IPS-20b (cell line): ENCODE measurements around the gene MYO1G.

Source experiments
- H3K27ac ChIP-seq: one replicate; pipeline ENCODE4 v1.5.1; 2013; ENCODE audit warnings: low read length
- H3K27me3 ChIP-seq: 2 replicates; pipeline ENCODE4 v1.6.1; 2013; ENCODE audit warnings: mild to moderate bottlenecking, low read length, inconsistent platforms; ENCODE audit not compliant: insufficient read depth
- H3K36me3 ChIP-seq: 2 replicates; pipeline ENCODE4 v1.6.1; 2013; ENCODE audit warnings: low read depth, mild to moderate bottlenecking, inconsistent platforms, low read length, moderate library complexity; ENCODE audit not compliant: insufficient read depth
- H3K4me1 ChIP-seq: 2 replicates; pipeline ENCODE4 v1.6.1; 2013; ENCODE audit warnings: mild to moderate bottlenecking, control low read depth, inconsistent platforms, low read length, moderate library complexity; ENCODE audit not compliant: insufficient read depth
- H3K4me3 ChIP-seq: 2 replicates; pipeline ENCODE4 v1.5.1; 2013; ENCODE audit warnings: mild to moderate bottlenecking, low read length, inconsistent platforms
- H3K9ac ChIP-seq: 2 replicates; pipeline ENCODE4 v1.6.1; 2013; ENCODE audit warnings: low read depth, mild to moderate bottlenecking, inconsistent platforms, low read length, moderate library complexity
- H3K9me3 ChIP-seq: 2 replicates; pipeline ENCODE4 v1.6.1; 2013; ENCODE audit warnings: mild to moderate bottlenecking, low read depth, low read length, inconsistent platforms; ENCODE audit not compliant: insufficient read depth

MYO1G gene

GRCh38 chr7:44985033-44985695, 6.3 kb upstream of the MYO1G start:
- H3K27ac ChIP-seq = peak overlapping the region; percentile 98
- H3K9me3 ChIP-seq = no peaks in the 10 kb centered on the region
- H3K27me3 ChIP-seq = no peaks in the 10 kb centered on the region
- H3K36me3 ChIP-seq = peaks cover 51% of the 10 kb centered on the region
- H3K9ac ChIP-seq = peak overlapping the region; percentile 100
- H3K4me1 ChIP-seq = peaks cover 10% of the 10 kb centered on the region; the same call in 1 of the 2 replicates
- H3K4me3 ChIP-seq = peak overlapping the region; percentile 100

DNA sequence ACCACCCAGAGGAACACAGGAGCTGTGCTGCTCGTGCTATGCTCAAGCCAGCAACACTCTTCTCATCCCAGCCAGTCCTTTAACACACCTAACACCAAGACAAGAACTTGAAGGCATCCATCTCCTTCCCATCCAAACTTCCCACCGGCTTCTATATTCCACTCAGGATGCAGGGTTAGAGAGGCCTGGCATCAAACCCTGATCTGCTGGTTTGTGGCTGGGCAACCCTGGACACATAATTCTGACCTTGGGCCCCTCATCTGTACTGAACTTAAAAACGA, 5.6 kb upstream of the MYO1G start:
- peaks cover 51% of the 10 kb centered on the region for H3K36me3 ChIP-seq
- H3K27ac ChIP-seq = no peak overlapping the region
- peak overlapping the region; percentile 100 for H3K4me3 ChIP-seq

DNA sequence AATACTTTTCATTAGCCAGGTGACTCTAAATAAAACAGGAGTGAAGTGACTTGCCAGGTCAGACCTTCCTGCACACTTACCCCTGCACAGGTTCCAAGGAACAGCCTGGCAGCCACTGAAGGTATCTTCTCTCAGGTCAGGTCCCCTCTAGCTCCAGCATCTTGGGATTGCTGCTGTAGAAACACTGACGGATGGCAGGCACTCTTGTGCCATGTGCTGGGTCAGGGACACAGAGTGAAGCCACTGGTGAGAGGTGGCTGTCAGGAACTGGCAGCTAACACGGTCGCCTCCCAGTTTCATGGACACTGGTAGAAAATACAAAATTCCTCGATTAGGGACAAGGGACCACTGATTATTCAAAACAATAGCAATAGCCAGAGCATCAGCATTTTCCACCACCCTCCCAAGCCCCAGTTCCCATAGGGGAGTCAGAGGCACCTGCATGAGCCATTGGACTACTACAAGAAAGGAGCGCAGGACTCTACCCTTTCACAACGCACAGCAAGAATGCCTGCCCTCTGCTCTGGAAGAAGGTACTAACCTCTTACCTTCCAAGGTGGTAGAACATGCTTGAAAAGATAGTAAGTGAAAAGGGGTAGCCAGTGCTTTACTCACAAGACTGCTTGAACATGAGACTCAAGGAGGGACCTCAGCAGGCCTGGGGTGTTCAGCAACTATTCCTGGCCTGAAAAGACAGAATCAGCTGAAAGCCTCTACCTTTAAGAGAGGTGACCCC, 5.1 kb upstream of the MYO1G start:
- H3K9ac ChIP-seq = peak overlapping the region; percentile 100; the same call in 1 of the 2 replicates
- peaks cover 51% of the 10 kb centered on the region for H3K36me3 ChIP-seq
- peaks cover 10% of the 10 kb centered on the region; the same call in 1 of the 2 replicates for H3K4me1 ChIP-seq
- no peaks in the 10 kb centered on the region for H3K27me3 ChIP-seq
- H3K4me3 ChIP-seq = peak overlapping the region; percentile 100; the same call in 1 of the 2 replicates
- no peak overlapping the region for H3K27ac ChIP-seq
- H3K9me3 ChIP-seq = no peaks in the 10 kb centered on the region

More for the DNA sequence above, 5.6 kb upstream of the MYO1G start:
- Histone ChIP-seq H3K9ac (peak overlapping the region; percentile 100; the same call in 1 of the 2 replicates), H3K9me3 (no peaks in the 10 kb centered on the region), H3K27me3 (no peaks in the 10 kb centered on the region), H3K4me1 (peaks cover 10% of the 10 kb centered on the region; the same call in 1 of the 2 replicates)

GRCh38 chr7:44982970-44983369, 4.2 kb upstream of the MYO1G start:
- peaks cover 51% of the 10 kb centered on the region for H3K36me3 ChIP-seq
- H3K4me1 ChIP-seq = peaks cover 10% of the 10 kb centered on the region; the same call in 1 of the 2 replicates
- no peak overlapping the region for H3K27ac ChIP-seq
- H3K9ac ChIP-seq = no peak overlapping the region
- no peaks in the 10 kb centered on the region for H3K9me3 ChIP-seq
- H3K27me3 ChIP-seq = no peaks in the 10 kb centered on the region
- no peak overlapping the region for H3K4me3 ChIP-seq

DNA sequence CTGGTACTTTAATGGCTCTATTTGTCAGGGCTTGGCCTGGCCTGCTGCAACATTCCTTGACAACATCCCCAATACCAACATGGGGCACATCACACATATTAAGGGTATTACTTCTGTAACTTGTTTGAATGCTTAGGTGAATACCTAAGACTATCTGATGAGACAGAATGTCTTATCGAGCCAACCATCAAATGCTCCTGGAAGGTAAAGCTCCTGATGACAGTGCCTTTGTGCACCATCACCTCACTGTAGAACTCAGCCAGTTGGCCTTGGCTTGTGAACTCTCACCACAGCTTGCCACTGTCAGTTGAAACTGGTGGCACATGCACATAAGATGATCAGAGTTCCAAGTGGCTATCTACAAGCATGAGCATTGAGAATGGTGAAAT, 3.7 kb upstream of the MYO1G start:
- H3K36me3 ChIP-seq = peaks cover 51% of the 10 kb centered on the region
- H3K4me3 ChIP-seq = no peak overlapping the region
- no peaks in the 10 kb centered on the region for H3K9me3 ChIP-seq
- H3K27ac ChIP-seq = no peak overlapping the region
- peaks cover 10% of the 10 kb centered on the region; the same call in 1 of the 2 replicates for H3K4me1 ChIP-seq
- H3K27me3 ChIP-seq = no peaks in the 10 kb centered on the region
- H3K9ac ChIP-seq = no peak overlapping the region

- H3K9me3 ChIP-seq = no peaks in the 10 kb centered on the region
- H3K4me1 ChIP-seq = peaks cover 10% of the 10 kb centered on the region; the same call in 1 of the 2 replicates
- peaks cover 51% of the 10 kb centered on the region for H3K36me3 ChIP-seq
- no peak overlapping the region for H3K27ac ChIP-seq
- H3K9ac ChIP-seq = no peak overlapping the region
- H3K27me3 ChIP-seq = no peaks in the 10 kb centered on the region
- no peak overlapping the region for H3K4me3 ChIP-seq
Observed at GRCh38 chr7:44981035-44981706, 2.4 kb upstream of the MYO1G start.

DNA sequence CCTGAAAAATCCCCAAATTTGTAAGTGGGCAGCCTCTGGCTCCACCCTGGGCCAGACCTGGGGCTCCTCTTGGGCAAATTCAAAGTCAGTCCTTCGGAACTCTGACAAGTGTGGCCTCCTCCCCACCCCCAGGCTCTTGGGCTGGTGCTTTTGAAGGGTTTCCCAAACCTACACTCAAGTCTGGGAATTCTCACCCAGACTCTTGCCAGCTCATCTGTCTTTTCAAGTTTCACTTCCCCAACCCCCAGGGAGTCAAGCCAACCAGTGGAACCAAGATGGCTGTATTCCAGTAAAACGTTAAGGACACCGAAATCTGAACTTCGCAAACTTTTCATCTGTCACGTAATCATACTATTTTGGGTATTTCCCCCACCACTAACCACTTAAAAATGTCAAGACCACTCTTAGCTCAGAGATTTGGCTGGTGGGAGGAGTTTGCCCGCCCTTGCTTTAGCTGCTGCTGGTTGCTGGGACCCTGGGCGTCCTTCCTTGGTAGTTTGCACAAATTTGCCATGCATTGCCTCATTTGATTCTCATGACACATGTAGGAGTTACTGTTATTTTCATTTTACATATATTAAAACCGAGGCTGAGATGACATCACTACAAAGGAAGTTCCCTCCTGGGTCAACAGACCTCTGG, 1.7 kb upstream of the MYO1G start:
- no peaks in the 10 kb centered on the region for H3K27me3 ChIP-seq
- peaks cover 8% of the 10 kb centered on the region; the same call in 1 of the 2 replicates for H3K4me1 ChIP-seq
- no peaks in the 10 kb centered on the region for H3K9me3 ChIP-seq
- no peak overlapping the region for H3K4me3 ChIP-seq
- no peak overlapping the region for H3K27ac ChIP-seq
- peaks cover 44% of the 10 kb centered on the region for H3K36me3 ChIP-seq
- H3K9ac ChIP-seq = no peak overlapping the region

- Histone ChIP-seq H3K27ac (no peak overlapping the region), H3K9me3 (no peaks in the 10 kb centered on the region), H3K4me3 (no peak overlapping the region), H3K27me3 (no peaks in the 10 kb centered on the region), H3K36me3 (peaks cover 37% of the 10 kb centered on the region), H3K9ac (no peak overlapping the region), H3K4me1 (peaks cover under 1% of the 10 kb centered on the region; the same call in 1 of the 2 replicates)
Observed at GRCh38 chr7:44979481-44980392, 922 bp upstream of the MYO1G start.

DNA sequence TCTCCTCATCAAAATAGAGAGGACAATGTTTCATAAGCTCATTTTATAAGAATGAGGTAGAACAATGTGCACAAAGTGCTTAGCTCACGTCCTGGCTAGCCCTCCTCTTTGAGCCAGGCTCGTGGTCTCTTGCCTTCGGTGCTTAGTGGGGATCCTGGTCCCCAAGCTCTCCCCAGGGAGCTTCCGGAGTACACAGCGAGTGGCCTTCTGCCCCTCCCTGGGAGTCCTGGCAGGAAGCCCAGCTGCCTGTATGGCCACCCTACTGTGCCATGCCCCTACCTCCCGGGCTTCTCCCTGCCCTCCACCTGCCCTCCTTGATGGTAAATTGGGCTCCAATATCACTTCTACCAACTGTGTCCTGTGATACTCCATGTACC, 868 bp downstream of the MYO1G start:
- Histone ChIP-seq H3K9me3 (no peaks in the 10 kb centered on the region), H3K36me3 (peaks cover 19% of the 10 kb centered on the region), H3K9ac (no peak overlapping the region), H3K4me3 (no peak overlapping the region), H3K27ac (no peak overlapping the region), H3K27me3 (no peaks in the 10 kb centered on the region), H3K4me1 (no peaks in the 10 kb centered on the region)

DNA sequence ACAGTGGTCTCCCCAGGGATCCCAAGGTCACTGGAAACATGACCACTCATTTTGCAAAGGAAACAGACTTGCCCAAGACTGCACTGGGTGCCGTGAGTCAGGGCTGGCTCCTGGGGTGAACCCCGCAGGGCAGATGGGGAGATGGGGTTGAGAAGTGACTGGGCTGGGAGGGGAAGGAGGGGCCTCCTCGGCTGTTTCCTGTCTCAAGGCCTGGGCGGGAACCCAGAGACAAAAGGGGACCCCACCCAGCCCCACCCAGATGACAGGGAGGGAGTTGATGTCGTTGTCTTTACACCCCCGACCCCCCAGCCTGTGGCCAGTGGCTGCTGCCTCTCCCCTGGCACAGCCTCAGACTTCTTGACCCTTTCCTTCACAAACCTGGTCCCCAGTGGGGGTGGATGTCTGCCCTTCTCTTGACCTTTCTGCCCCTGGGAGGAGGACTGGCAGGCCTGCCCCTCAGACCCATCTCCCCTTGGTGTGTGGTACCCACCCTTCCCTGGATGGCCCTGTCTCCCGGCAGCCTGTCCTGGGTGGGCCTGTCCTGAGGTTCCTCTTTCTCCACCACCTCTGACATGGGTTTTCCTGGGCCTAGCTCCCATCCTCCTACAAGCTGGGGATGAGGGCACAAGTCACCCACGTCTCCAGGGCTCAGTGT, 1.4 kb downstream of the MYO1G start:
- H3K27ac ChIP-seq = no peak overlapping the region
- no peak overlapping the region for H3K9ac ChIP-seq
- no peaks in the 10 kb centered on the region for H3K4me1 ChIP-seq
- H3K27me3 ChIP-seq = no peaks in the 10 kb centered on the region
- H3K36me3 ChIP-seq = peaks cover 14% of the 10 kb centered on the region
- no peaks in the 10 kb centered on the region for H3K9me3 ChIP-seq
- no peak overlapping the region for H3K4me3 ChIP-seq
